NB4 (cell line): ENCODE data around the gene TSPAN16.

Experiments
- DNase-seq: peaks from one replicate; pipeline ENCODE4 v3.0.0; 2010; ENCODE audit warnings: low read depth
- H3K4me3 ChIP-seq: one replicate; pipeline ENCODE4 v1.5.1; 2011; ENCODE audit warnings: mild to moderate bottlenecking, low read depth, low read length, moderate library complexity
- CTCF ChIP-seq: IDR thresholded peaks from one replicate; pipeline ENCODE4 v1.5.1; 2012; ENCODE audit warnings: low read depth, low read length
- MAX ChIP-seq: IDR thresholded peaks from 2 replicates; pipeline ENCODE4 v1.6.1; 2011; ENCODE audit warnings: low read depth, low read length
- MYC ChIP-seq: IDR thresholded peaks from 2 replicates; pipeline ENCODE4 v1.6.1; 2011; ENCODE audit warnings: low read depth, low read length
- POLR2A ChIP-seq: IDR thresholded peaks from 2 replicates; pipeline ENCODE4 v1.6.1; 2011; ENCODE audit warnings: mild to moderate bottlenecking; ENCODE audit not compliant: insufficient read length; ENCODE audit errors: extremely low read depth

Gene TSPAN16

GRCh38 chr19:11363881-11364280 lies 67.9 kb downstream of the TSPAN16 start:
- no peak for DNase-seq
- TF ChIP-seq POLR2A (no peak), MYC (no peak), MAX (no peak), CTCF (no peak)
- no peak overlapping the region for H3K4me3 ChIP-seq

GRCh38 chr19:11364296-11364904 lies 68.4 kb downstream of the TSPAN16 start:
- H3K4me3 ChIP-seq = no peak overlapping the region
- DNase-seq = no peak
- TF ChIP-seq MAX = no peak

GRCh38 chr19:11364935-11365334 lies 69.0 kb downstream of the TSPAN16 start:
- no peak for DNase-seq
- H3K4me3 ChIP-seq = no peak overlapping the region
- TF ChIP-seq CTCF (no peak), MAX (no peak), MYC (no peak), POLR2A (no peak)
